Ovary (tissue), 3 donors: ENCODE results near the gene MARCHF3.

ENCODE experiments used
- POLR2A ChIP-seq: fragments of 450-650 bp; IDR thresholded peaks from one replicate; pipeline ENCODE4 v1.6.1; 2017; ENCODE audit warnings: antibody characterized with exemption, mild to moderate bottlenecking, moderate library complexity
- TF ChIP-seq, protein P1 (sequence below), 3 donors: fragments of 450-650 bp in 2 of 3; fragments of 200-600 bp in 1 of 3; IDR thresholded peaks; one replicate each; pipeline versions ENCODE4 v1.5.1 to v1.8.0; 2016 to 2022; ENCODE audit warnings: antibody characterized with exemption in 3 of 3, mild to moderate bottlenecking in 1 of 3
- donor health status: DM: no; HTN: no; CAD: no.

DNA sequence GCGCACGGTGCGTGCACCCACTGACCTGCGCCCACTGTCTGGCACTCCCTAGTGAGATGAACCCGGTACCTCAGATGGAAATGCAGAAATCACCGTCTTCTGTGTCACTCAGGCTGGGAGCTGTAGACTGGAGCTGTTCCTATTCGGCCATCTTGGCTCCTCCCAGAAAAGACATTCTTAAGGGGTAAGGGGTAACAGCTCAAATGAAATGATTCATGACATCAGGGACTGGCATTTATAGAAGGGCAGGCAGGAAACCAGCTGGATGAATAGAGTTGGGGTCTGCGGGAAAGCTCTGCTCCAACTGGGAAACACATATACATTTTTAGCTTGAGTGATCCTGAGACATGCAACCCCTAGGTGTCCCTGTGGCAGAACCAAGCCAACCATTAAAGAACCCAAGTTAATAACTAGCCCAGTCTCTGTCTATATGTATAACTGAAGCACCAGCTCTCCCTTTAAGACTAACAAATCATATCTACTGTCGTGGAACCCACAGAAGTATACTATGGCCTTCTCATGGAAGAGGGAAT is 134.1 kb downstream of the MARCHF3 start:
- TF ChIP-seq, protein P1, sequence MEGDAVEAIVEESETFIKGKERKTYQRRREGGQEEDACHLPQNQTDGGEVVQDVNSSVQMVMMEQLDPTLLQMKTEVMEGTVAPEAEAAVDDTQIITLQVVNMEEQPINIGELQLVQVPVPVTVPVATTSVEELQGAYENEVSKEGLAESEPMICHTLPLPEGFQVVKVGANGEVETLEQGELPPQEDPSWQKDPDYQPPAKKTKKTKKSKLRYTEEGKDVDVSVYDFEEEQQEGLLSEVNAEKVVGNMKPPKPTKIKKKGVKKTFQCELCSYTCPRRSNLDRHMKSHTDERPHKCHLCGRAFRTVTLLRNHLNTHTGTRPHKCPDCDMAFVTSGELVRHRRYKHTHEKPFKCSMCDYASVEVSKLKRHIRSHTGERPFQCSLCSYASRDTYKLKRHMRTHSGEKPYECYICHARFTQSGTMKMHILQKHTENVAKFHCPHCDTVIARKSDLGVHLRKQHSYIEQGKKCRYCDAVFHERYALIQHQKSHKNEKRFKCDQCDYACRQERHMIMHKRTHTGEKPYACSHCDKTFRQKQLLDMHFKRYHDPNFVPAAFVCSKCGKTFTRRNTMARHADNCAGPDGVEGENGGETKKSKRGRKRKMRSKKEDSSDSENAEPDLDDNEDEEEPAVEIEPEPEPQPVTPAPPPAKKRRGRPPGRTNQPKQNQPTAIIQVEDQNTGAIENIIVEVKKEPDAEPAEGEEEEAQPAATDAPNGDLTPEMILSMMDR (IDR thresholded peaks at IDR 0.05): no peak
- no peak for TF ChIP-seq POLR2A
